GM18907 (cell line): ENCODE measurements around the gene RAB25.
"Not testable (repeated sequence)": the region's sequence is repeated elsewhere in the genome, so short reads cannot be mapped to it uniquely, and the experiment has no call there.

Experiments
- ATAC-seq: cut with Tn5 transposase; IDR thresholded peaks from one replicate; pipeline ENCODE4 v1.9.1; 2021; ENCODE audit warnings: mild to moderate bottlenecking, moderate library complexity; ENCODE audit not compliant: unreplicated experiment

RAB25 gene

DNA sequence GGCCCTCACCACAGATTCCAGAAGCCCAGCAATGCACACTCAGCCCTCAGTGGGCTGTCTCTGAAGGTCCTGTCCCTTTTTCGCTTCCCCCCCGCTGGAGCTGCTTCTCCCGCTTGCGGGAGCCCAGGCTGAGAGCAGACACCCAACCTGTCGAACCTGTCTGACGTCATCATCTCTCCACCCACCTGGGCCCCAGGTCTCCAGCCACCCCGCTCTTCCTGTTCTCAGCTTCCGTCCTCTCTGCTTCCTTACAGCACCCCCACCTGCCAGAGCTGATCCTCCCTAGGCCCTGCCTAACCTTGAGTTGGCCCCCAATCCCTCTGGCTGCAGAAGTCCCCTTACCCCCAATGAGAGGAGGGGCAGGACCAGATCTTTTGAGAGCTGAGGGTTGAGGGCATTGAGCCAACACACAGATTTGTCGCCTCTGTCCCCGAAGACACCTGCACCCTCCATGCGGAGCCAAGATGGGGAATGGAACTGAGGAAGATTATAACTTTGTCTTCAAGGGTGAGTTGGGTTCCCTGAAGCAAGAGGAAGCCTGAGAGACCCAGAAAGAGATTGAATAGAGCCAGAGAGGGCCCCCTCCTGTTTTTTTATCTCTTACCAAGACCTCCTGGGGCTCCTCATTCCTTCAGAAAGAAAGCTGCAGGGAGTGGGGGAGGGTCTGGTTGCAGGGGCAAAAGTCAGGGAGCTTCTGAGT is at the start of gene RAB25:
TSS of gene RAB25 (plus strand) at position 224 of the 700 bp plus-strand sequence. CDS start at position 465, 241 bp downstream.
- no peak for ATAC-seq

DNA sequence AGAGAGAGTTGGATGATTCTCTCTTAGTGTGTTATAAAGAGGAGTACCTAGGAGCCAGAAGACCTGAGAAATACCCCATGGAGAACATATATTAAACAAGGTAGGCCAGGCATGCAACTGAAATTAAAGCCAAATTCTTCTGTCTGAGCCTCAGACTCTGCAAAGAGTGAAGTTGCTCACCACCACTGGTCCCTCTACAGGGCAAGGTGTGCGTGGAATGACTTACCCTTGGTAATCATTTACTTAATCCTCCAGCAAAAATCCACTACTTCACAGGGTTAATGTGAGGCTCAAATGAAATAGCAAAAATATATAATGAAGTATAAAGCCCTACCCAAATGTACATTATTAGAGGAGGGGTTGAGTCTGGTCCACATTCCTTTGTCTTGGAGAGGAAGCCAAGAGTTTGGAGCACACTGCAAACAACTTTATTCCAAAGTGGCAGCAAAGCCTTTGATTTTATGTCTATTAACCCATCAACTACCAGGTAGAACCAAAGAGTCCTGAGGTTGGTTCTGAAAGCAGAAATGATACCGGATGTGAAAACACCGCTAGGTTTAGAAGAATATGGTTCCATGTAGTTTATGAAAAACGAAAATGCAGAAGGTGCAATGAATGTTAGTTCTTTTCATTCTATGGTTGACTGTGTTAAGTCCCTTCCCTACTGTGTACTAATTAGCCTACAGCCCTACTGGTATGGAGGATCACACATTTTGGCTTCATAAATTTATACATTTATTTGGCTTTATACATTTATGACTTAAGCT is 48.7 kb upstream of the RAB25 start:
- ATAC-seq, result peak; percentile 78

GRCh38 chr1:156014829-156015228 is 46.1 kb upstream of the RAB25 start:
- ATAC-seq, result no peak

DNA sequence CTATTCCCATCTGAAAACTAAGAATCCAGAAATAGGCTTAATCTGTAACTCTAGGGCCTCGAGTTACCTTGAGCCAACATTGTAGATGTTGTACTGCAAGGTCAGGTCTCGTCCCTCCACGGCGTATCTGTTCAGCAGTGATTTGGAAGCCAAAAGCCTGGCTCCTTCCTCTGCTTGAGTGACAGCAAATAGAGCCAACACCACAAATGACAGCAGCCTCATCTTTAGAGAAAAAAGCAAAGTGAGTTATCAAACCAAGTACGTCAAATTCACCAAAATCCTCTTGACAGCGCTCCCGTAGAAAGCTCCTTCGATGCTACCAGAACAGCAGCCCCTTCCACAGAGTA is 41.0 kb upstream of the RAB25 start:
- ATAC-seq, result no peak

DNA sequence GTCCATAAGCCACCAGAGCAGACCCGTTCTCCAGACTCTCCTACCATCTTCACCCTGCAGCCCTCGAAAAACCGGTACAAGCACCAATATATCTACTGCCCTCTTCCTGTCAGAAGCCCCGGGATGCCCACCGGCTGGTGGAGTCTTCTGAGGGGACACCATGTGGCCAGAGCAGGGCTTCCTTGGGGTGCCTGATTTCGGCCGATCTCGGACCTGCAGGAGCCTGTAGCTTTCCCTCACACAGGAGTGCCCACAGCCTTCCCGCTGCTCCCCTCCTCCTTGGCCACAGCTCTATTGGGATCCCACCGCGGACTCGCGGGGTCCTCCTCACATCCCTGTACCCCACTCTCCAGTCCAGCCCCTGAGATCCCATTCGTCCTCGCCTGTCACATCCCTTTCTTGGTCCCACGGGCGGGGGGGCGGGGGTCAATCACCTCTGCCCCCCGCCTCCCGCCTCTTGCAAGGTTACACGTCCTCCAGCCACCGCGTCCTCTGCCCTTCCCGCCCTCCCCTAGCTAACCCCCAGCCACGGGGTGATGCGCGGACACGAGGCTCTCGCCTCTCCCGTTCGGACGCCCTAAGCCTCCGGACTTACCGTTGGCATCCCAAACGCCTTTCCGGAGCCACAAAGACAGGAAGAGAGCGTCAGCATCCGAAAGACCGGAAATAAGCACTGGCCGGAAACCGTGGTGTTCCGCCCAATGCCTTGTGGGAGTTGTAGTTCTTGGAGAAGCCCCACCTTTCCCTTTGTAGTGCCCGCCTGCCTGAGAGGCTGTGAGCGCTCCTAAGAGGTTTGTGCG is 40.5 kb upstream of the RAB25 start, which contains the start of gene SSR2:
TSS of gene SSR2 (minus strand) at position 659 of the 800 bp plus-strand sequence. CDS start 784 bp downstream, outside the sequence.
- ATAC-seq, result peak; percentile 95

DNA sequence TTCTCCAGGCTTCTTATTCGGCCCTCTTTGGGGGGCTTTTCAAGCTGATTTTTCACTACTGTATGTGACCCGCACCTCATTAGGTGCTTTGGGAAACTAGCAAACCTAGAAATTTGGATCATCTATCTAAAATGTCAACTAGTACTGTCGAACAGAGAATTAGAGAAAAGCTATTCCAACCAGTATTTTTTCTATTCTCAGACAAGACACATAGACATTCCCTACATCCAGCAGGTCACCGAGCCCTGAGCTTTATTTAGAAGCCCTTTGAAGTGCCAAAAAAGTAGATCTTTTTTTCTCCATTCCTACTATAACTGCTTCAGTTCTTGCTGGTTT is 39.9 kb upstream of the RAB25 start:
- ATAC-seq, result no peak

GRCh38 chr1:156021954-156022353 is 39.0 kb upstream of the RAB25 start:
- ATAC-seq, result no peak

DNA sequence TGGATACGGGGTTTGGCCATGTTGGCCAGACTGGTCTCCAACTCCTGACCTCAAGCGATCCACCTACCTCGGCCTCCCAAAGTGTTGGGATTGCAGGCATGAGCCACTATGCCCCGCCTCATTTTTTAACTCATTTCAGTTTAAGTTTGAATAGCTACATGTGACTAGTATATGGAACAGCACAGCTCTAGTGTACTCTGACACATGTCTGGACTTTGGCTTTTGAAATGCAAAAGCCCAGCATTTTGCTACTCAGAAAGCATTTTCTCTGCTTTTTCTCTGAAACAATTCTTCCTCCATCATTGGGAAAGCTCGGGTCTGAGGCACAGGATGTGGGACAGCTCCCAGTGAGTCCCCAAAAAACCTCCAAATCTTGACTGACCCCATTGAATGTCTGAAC is 36.2 kb upstream of the RAB25 start:
- ATAC-seq, result no peak

DNA sequence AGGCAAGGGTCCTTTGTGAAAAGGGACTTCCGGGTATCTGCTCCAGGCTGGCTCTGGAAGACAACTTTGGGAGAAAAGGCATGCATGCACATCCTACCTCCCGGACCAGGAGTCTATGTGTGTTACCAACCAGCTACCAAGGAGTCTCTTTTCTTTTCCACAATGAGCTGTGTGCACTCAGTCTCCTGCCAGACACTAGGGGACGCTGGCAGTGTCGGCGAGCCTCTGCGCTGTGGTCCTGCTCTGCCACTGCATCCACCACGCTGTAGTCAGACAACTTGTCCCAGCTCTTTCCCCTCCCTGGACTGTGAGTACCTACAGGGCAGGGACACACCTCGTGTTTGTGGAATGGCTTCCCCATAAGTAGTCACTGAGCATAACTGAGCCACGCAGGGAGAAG is 35.1 kb upstream of the RAB25 start:
- ATAC-seq, result no peak

- no peak for ATAC-seq
Measured at GRCh38 chr1:156026588-156026987, 34.4 kb upstream of the RAB25 start.

DNA sequence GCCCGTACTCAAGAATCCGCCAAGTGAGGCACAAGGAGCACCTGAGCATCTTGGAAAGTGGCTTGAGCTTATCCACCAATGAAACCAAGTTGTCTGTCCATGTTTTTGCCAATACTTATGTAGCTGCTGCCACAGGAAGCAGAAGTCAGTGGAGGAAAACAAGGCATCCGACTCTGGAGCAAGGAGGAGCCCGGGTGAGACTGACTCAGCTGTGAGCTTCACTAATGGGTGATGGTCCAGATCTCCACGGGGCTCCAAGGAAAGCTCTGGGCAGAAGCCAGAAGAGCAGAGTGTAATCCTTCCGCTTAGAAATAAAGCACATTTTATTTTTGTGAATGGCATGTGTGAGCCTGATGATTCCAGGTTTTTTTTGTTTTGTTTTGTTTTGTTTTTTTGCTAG is 27.9 kb upstream of the RAB25 start:
- ATAC-seq, result no peak

GRCh38 chr1:156034991-156035390 is 26.0 kb upstream of the RAB25 start:
- ATAC-seq, result not testable (repeated sequence)

GRCh38 chr1:156042828-156043227 is 18.1 kb upstream of the RAB25 start:
- no peak for ATAC-seq

DNA sequence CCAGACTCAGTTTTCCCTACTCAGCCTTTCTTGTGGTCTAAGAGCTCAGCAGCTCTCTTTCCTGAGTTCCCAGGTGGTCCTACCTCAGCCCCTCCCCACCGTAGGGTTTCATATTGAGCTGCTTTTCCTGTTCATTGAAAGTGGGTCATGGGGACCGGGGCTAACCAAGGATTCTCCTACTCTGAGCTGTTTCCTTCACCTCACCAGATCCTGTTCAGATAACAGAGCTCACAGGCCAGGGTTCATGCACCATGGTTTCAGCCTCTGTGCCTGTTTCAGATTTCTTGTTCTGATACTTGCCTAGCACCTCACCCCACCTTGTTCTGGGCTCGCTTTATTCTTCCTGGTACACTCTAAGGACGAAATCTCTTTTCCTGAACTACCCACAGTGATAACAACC is 15.9 kb upstream of the RAB25 start:
- ATAC-seq, result no peak

DNA sequence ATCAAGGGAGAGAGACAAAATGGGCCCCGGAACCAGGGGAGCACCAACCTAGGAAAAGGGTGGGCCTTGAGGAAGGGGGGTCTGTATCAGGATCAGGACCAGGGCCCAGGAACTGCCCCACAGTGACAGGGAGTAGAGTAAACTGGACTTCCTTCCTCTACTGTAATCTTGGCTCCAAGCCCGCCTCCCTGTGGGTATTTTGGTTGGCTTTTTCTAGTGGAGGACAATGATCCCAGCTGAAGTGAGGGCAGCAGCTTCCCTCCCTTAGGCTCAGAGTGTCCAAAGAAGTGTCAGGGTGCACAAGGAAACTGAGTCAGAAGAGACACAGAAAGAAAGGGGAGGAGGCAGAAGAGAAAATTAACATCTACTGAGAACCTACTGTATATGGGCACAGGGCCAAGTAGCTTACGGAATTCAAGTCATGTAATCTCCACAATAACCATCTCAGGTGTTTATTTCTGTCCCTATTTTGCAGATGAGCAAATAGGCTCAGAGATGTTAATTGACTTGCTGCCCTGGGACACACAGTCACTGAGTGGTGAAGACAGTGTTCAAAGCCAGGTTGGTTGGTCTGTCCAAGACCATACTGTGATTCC is 12.2 kb upstream of the RAB25 start:
- no peak for ATAC-seq

- ATAC-seq, result no peak
Measured at GRCh38 chr1:156050376-156050775, 10.6 kb upstream of the RAB25 start.

DNA sequence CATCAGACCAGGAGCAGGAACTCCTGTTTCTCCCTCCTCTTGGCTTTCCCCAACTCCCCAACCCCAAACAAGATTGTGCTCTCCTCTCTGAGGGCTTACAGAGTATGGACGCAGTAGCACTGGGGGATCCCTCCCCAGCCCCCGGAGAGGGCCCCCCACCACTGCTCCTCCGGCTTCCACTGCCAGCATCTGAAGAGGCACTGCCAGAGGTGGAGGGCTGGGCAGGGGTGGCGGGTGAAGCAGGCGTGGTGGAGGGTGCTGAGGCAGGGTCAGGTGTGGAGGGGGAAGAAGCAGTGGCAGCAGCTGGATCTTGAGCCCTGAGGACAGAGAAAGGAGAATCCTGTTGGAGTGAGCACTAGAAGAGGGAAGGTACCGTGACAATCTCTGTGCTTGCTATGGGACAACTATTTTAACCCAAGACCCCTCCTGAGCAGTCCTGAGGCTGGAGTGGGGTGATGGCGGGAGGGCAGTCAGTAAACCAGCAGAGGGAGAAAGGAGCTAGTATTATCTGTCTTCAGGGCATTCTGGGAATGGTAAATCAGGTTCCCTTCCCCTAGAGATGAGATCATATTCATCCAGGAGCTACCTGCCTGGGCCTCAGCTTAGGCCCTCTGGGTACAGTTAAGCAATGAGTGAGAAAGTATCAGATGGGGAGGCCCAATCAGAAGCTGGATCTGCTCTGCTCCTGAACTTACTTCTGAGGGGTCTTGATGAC is 9.8 kb upstream of the RAB25 start:
- no peak for ATAC-seq

GRCh38 chr1:156052862-156053767 is 7.8 kb upstream of the RAB25 start:
- no peak for ATAC-seq

GRCh38 chr1:156053768-156054499 is 7.0 kb upstream of the RAB25 start, which contains the start of gene UBQLN4:
UBQLN4 (minus strand) TSS chr1:156053798; CDS start chr1:156053701, 97 bp downstream.
- peak; percentile 43 for ATAC-seq
